Smooth muscle cell (in vitro differentiated cells): ENCODE data around the gene ANKIB1. TPM values are rescaled to one million over a fixed set of nuclear protein-coding genes. Genes with fewer than 3 reads are reported as not detected.
"Not testable (repeated sequence)": the region's sequence is repeated elsewhere in the genome, so short reads cannot be mapped to it uniquely, and the experiment has no call there.

ENCODE experiments used
- DNase-seq: peaks from one replicate; lab custom pipeline; 2025; ENCODE audit not compliant: unreplicated experiment; lab: John Stamatoyannopoulos, UW
- H2AFZ ChIP-seq: fragments of 200-600 bp; sonication (generic); 2 replicates; pipeline ENCODE4 v1.6.0; 2016; ENCODE audit warnings: antibody characterized with exemption, low read depth, mild to moderate bottlenecking
- H3F3A ChIP-seq: fragments of 200-600 bp; sonication (generic); 2 replicates; pipeline ENCODE4 v1.6.0; 2017; ENCODE audit warnings: antibody characterized with exemption, low read depth
- H3K27ac ChIP-seq: fragments of 200-600 bp; sonication (generic); 2 replicates; pipeline ENCODE4 v1.5.1; 2016; ENCODE audit warnings: low read depth, mild to moderate bottlenecking
- H3K27me3 ChIP-seq: fragments of 200-600 bp; sonication (generic); 2 replicates; pipeline ENCODE4 v1.6.1; 2016; ENCODE audit warnings: low read depth, mild to moderate bottlenecking
- H3K36me3 ChIP-seq: fragments of 200-600 bp; sonication (generic); 2 replicates; pipeline ENCODE4 v1.5.1; 2016; ENCODE audit warnings: low read depth
- H3K4me1 ChIP-seq: fragments of 200-600 bp; sonication (generic); 2 replicates; pipeline ENCODE4 v1.5.1; 2016; ENCODE audit warnings: low read depth
- H3K4me2 ChIP-seq: fragments of 200-600 bp; sonication (generic); 2 replicates; pipeline ENCODE4 v1.6.0; 2016; ENCODE audit warnings: mild to moderate bottlenecking
- H3K4me3 ChIP-seq: fragments of 200-600 bp; sonication (generic); 2 replicates; pipeline ENCODE4 v1.5.1; 2016; ENCODE audit warnings: mild to moderate bottlenecking
- H3K79me2 ChIP-seq: fragments of 200-600 bp; sonication (generic); 2 replicates; pipeline ENCODE4 v1.6.0; 2016; ENCODE audit warnings: low read depth, mild to moderate bottlenecking
- H3K9ac ChIP-seq: fragments of 200-600 bp; sonication (generic); 2 replicates; pipeline ENCODE4 v1.6.0; 2016; ENCODE audit warnings: low read depth
- H3K9me3 ChIP-seq: fragments of 200-600 bp; sonication (generic); replicated peaks from 2 replicates; pipeline ENCODE4 v1.5.1; 2016; ENCODE audit warnings: low read depth
- H4K20me1 ChIP-seq: fragments of 200-600 bp; sonication (generic); 2 replicates; pipeline ENCODE4 v1.6.0; 2016; ENCODE audit warnings: low read depth
- CTCF ChIP-seq: fragments of 200-600 bp; sonication (generic); IDR thresholded peaks from 2 replicates; pipeline ENCODE4 v1.5.1; 2017; ENCODE audit warnings: borderline replicate concordance, mild to moderate bottlenecking, antibody characterized with exemption; ENCODE audit not compliant: insufficient read depth, poor library complexity, severe bottlenecking
- WGBS: methylation state at CpG from one replicate; pipeline ENCODE4 v1.1.7; 2016; ENCODE audit warnings: low lambda C conversion rate; 5-methylcytosine and 5-hydroxymethylcytosine counted together
- polyA plus RNA-seq: library from polyadenylated mRNA; unstranded; fragments of >200 nt; fragmentation: Nextera tagmentation; extraction: Ambion mirVana; gene quantifications from 2 replicates; pipeline ENCODE4 v1.2.1, GENCODE V29; 2016
- total RNA-seq: library from RNA; depleted of rRNA; stranded (reverse); fragments of >200 nt; gene quantifications from 2 replicates; pipeline ENCODE4 v1.2.3, GENCODE V29; 2014

ANKIB1 gene
- total and polyA plus RNA-seq, 2 experiments from 2014 or later, result 12.9 to 57.4 TPM

- H2AFZ ChIP-seq, result no peak overlapping the region
- no peaks in the 10 kb centered on the region for H3K27me3 ChIP-seq
- H3K4me2 ChIP-seq, result no peak overlapping the region
- no peak overlapping the region for H3K27ac ChIP-seq
- WGBS, result 91% methylated on average over 6 of the region's 6 CpGs
- H3K79me2 ChIP-seq, result no peaks in the 10 kb centered on the region
- H3K4me3 ChIP-seq, result no peak overlapping the region
- H3K9me3 ChIP-seq, result no peaks in the 10 kb centered on the region
- peaks cover 8% of the 10 kb centered on the region for H3K36me3 ChIP-seq
- no peak overlapping the region for H3K9ac ChIP-seq
- H3K4me1 ChIP-seq, result peaks cover 8% of the 10 kb centered on the region
- H3F3A ChIP-seq, result peaks cover 3% of the 10 kb centered on the region
- DNase-seq, result no peak
- H4K20me1 ChIP-seq, result no peaks in the 10 kb centered on the region
- no peak for TF ChIP-seq CTCF
Measured at GRCh38 chr7:92403760-92404074, 157.9 kb downstream of the ANKIB1 start.

GRCh38 chr7:92404170-92404614 lies 158.4 kb downstream of the ANKIB1 start:
- H3K4me3 ChIP-seq, result no peak overlapping the region
- H3K27ac ChIP-seq, result no peak overlapping the region
- no peak overlapping the region for H2AFZ ChIP-seq
- 87% methylated on average over 6 of the region's 6 CpGs for WGBS
- H4K20me1 ChIP-seq, result no peaks in the 10 kb centered on the region
- H3K36me3 ChIP-seq, result peaks cover 5% of the 10 kb centered on the region
- DNase-seq, result no peak
- no peak overlapping the region for H3K4me2 ChIP-seq
- H3K4me1 ChIP-seq, result peaks cover 8% of the 10 kb centered on the region
- no peaks in the 10 kb centered on the region for H3K27me3 ChIP-seq
- no peak for TF ChIP-seq CTCF
- no peak overlapping the region for H3K9ac ChIP-seq
- no peaks in the 10 kb centered on the region for H3K79me2 ChIP-seq
- H3F3A ChIP-seq, result peaks cover 3% of the 10 kb centered on the region
- no peaks in the 10 kb centered on the region for H3K9me3 ChIP-seq

- no peaks in the 10 kb centered on the region for H3K36me3 ChIP-seq
- no peak overlapping the region for H2AFZ ChIP-seq
- H3K4me1 ChIP-seq, result peaks cover 8% of the 10 kb centered on the region
- WGBS, result 100% methylated on average over 1 of the region's 1 CpG
- H3K79me2 ChIP-seq, result no peaks in the 10 kb centered on the region
- H3F3A ChIP-seq, result no peaks in the 10 kb centered on the region
- no peaks in the 10 kb centered on the region for H3K9me3 ChIP-seq
- no peak for TF ChIP-seq CTCF
- DNase-seq, result no peak
- H3K9ac ChIP-seq, result no peak overlapping the region
- H3K27me3 ChIP-seq, result no peaks in the 10 kb centered on the region
- no peak overlapping the region for H3K4me3 ChIP-seq
- no peaks in the 10 kb centered on the region for H4K20me1 ChIP-seq
- H3K4me2 ChIP-seq, result no peak overlapping the region
- H3K27ac ChIP-seq, result no peak overlapping the region
Measured at GRCh38 chr7:92409357-92409756, 163.6 kb downstream of the ANKIB1 start.

GRCh38 chr7:92410162-92410561 lies 164.4 kb downstream of the ANKIB1 start:
- not testable (repeated sequence) for DNase-seq, H2AFZ ChIP-seq, H3K4me3 ChIP-seq, H3K36me3 ChIP-seq, H3K4me2 ChIP-seq, H3F3A ChIP-seq, H3K4me1 ChIP-seq, H3K79me2 ChIP-seq, H4K20me1 ChIP-seq, H3K9me3 ChIP-seq, H3K27me3 ChIP-seq, H3K9ac ChIP-seq, H3K27ac ChIP-seq
- 95% methylated on average over 6 of the region's 6 CpGs for WGBS
